Type B pancreatic cell (in vitro differentiated cells): ENCODE results near the gene CNTNAP2. TPM values are rescaled to one million over a fixed set of nuclear protein-coding genes. Genes with fewer than 3 reads are reported as not detected.

ENCODE experiments used
- DNase-seq: peaks from one replicate; pipeline ENCODE4 v3.0.0; 2021; ENCODE audit warnings: mixed read lengths; ENCODE audit not compliant: unreplicated experiment; ENCODE audit errors: extremely low spot score
- H3K27ac Mint-ChIP-seq: 2 replicates; pipeline ENCODE4 v1.8.0; 2021; ENCODE audit warnings: mild to moderate bottlenecking, mixed read lengths
- H3K27me3 Mint-ChIP-seq: 2 replicates; pipeline ENCODE4 v1.8.0; 2021; ENCODE audit warnings: mixed read lengths
- H3K36me3 Mint-ChIP-seq: 2 replicates; pipeline ENCODE4 v1.8.0; 2021; ENCODE audit warnings: mixed read lengths
- H3K4me1 Mint-ChIP-seq: one replicate; pipeline ENCODE4 v1.8.0; 2021; ENCODE audit warnings: mixed read lengths; ENCODE audit not compliant: unreplicated experiment
- H3K4me3 Mint-ChIP-seq: 2 replicates; pipeline ENCODE4 v1.8.0; 2021; ENCODE audit warnings: mild to moderate bottlenecking, mixed read lengths
- H3K9me3 Mint-ChIP-seq: 2 replicates; pipeline ENCODE4 v1.8.0; 2021; ENCODE audit warnings: mixed read lengths
- CTCF ChIP-seq: fragments of 200-600 bp; sonication (generic); conservative IDR thresholded peaks from 2 replicates; pipeline ENCODE4 v1.5.0; 2021; ENCODE audit warnings: antibody characterized with exemption, mild to moderate bottlenecking
- total RNA-seq: library from RNA; stranded (reverse); gene quantifications from 2 replicates; pipeline ENCODE4 v1.2.1, GENCODE V29; 2021; ENCODE audit warnings: low replicate concordance

The CNTNAP2 gene
- total RNA-seq, 1 donor from 2014 or later: 26.8 TPM

GRCh38 chr7:147079083-147079482, 962.5 kb downstream of the CNTNAP2 start:
- Mint-ChIP-seq H3K4me1 (peaks cover 7% of the 10 kb centered on the region), H3K27me3 (no peaks in the 10 kb centered on the region), H3K9me3 (no peaks in the 10 kb centered on the region), H3K27ac (no peak overlapping the region), H3K36me3 (no peaks in the 10 kb centered on the region), H3K4me3 (no peak overlapping the region)
- no peak for TF ChIP-seq CTCF
- no peak for DNase-seq

GRCh38 chr7:147079921-147080420, 963.4 kb downstream of the CNTNAP2 start:
- no peak for TF ChIP-seq CTCF
- Mint-ChIP-seq H3K27me3 (no peaks in the 10 kb centered on the region), H3K4me1 (peaks cover 7% of the 10 kb centered on the region), H3K9me3 (no peaks in the 10 kb centered on the region), H3K36me3 (no peaks in the 10 kb centered on the region), H3K4me3 (no peak overlapping the region), H3K27ac (no peak overlapping the region)
- DNase-seq: no peak

GRCh38 chr7:147081117-147081516, 964.5 kb downstream of the CNTNAP2 start:
- TF ChIP-seq CTCF: no peak
- no peak overlapping the region for H3K4me3 Mint-ChIP-seq
- H3K4me1 Mint-ChIP-seq: peaks cover 7% of the 10 kb centered on the region
- no peaks in the 10 kb centered on the region for H3K36me3 Mint-ChIP-seq
- no peaks in the 10 kb centered on the region for H3K9me3 Mint-ChIP-seq
- H3K27me3 Mint-ChIP-seq: no peaks in the 10 kb centered on the region
- no peak for DNase-seq
- H3K27ac Mint-ChIP-seq: no peak overlapping the region

- no peak for DNase-seq
- no peak for TF ChIP-seq CTCF
- Mint-ChIP-seq H3K27ac (no peak overlapping the region), H3K9me3 (no peaks in the 10 kb centered on the region), H3K27me3 (no peaks in the 10 kb centered on the region), H3K36me3 (no peaks in the 10 kb centered on the region), H3K4me3 (no peak overlapping the region), H3K4me1 (no peaks in the 10 kb centered on the region)
Observed at GRCh38 chr7:147089051-147089461, 972.5 kb downstream of the CNTNAP2 start.

GRCh38 chr7:147089608-147090007, 973.0 kb downstream of the CNTNAP2 start:
- TF ChIP-seq CTCF: no peak
- Mint-ChIP-seq H3K4me1 (no peaks in the 10 kb centered on the region), H3K9me3 (no peaks in the 10 kb centered on the region), H3K27ac (no peak overlapping the region), H3K36me3 (no peaks in the 10 kb centered on the region), H3K27me3 (no peaks in the 10 kb centered on the region), H3K4me3 (no peak overlapping the region)
- DNase-seq: no peak

GRCh38 chr7:147096629-147097028, 980.0 kb downstream of the CNTNAP2 start:
- Mint-ChIP-seq H3K36me3 (no peaks in the 10 kb centered on the region), H3K9me3 (no peaks in the 10 kb centered on the region), H3K27me3 (no peaks in the 10 kb centered on the region), H3K27ac (no peak overlapping the region), H3K4me3 (no peak overlapping the region), H3K4me1 (no peaks in the 10 kb centered on the region)
- no peak for DNase-seq
- no peak for TF ChIP-seq CTCF
